Jurkat, Clone E6-1 (cell line): Measurements from ENCODE around the gene PFKP.

ENCODE experiments used
- DNase-seq: peaks from one replicate; pipeline ENCODE4 v3.0.0-alpha.2; 2011; ENCODE audit warnings: low read depth, low spot score
- H3K4me3 ChIP-seq: 2 replicates; pipeline ENCODE4 v1.5.1; 2011; ENCODE audit warnings: mild to moderate bottlenecking, low read length, control low read depth, moderate library complexity

PFKP gene

DNA sequence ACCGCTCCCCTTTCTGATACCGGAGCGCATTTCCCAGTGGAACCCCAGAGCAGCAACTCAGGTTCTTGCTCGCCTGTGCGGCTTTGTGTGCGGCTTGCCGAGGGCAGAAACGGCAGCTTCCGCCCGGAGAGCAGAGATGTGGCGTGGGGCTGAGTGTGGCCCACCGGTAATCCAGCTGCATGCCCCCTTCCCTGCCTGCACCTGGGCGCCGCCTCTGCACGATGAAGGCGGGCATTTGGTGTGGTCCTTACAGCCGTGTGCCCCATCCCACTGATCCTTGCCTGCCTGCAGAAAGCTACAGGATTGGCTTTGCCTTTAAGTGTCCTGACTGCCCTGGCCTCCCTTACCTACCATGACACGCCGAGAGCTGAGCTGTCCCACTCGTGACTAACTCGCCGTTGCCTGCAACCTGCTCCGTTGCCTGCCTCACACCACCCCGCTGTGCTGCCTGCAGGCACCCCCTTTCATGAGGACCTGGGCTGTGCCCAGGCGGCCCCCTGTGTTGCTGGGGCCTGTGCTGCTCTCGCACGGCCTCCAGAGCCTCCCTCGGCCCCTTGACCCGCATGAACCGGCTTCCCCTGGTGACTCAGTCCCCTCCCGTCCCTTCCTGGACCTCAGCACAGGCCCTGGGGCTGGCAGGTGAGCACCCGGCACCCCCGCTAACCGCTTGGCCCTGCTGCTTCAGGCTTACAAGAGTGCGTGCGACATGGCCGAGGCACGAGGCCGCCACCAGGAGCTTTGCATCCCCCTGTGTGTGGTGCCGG lies 57.2 kb downstream of the PFKP start:
- H3K4me3 ChIP-seq: no peak overlapping the region
- no peak for DNase-seq

DNA sequence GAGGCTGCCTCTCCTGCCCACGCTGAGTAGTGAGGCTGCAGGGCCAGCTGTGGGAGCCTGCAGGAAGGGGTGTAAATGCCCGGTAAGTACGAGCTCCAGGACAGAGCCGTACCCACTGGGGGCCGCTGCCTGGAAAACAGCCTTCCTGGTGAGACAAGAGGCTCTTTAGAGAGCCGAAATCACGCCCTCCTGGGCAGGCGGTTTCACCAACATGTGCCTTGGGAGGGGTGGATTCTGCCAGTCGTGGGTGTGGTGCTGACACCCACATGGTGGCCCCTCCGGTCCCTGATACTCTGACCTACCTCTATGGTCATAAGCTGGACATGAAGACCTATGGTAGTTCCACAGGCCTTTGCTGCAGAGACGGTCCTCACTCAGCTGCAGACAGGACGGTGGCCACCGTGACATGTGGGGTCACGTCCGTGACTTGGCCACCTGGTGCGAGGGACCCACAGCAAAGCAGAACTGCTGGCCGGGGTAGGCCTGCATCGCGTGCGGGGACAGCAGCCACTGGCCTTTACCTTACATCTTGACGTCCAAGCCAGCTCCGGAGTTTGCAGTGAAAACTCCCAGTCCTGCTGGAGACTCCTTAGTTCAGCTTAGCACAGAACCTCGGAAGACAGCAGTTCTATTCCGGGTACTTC lies 58.3 kb downstream of the PFKP start:
- H3K4me3 ChIP-seq: no peak overlapping the region
- DNase-seq: no peak

DNA sequence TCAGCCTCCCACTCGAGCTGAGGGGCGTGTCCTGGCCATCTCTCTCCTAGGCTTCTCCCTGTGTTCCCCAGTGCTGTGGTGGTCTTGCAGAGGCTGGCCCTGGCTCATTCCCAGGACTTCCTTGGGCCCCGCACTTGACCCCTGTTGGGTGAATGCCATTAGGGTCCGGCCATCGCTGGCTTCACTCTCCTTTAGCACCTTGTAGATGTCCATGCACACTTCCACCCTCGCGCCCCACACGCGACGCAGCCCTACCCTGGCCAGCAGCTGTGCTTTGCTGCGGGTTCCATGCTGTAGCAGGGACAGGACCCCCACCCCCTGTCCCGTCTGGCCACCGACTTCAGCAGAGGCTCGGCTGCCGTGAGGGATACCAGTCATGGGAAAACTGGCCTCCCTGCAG lies 58.9 kb downstream of the PFKP start:
- DNase-seq: no peak

DNA sequence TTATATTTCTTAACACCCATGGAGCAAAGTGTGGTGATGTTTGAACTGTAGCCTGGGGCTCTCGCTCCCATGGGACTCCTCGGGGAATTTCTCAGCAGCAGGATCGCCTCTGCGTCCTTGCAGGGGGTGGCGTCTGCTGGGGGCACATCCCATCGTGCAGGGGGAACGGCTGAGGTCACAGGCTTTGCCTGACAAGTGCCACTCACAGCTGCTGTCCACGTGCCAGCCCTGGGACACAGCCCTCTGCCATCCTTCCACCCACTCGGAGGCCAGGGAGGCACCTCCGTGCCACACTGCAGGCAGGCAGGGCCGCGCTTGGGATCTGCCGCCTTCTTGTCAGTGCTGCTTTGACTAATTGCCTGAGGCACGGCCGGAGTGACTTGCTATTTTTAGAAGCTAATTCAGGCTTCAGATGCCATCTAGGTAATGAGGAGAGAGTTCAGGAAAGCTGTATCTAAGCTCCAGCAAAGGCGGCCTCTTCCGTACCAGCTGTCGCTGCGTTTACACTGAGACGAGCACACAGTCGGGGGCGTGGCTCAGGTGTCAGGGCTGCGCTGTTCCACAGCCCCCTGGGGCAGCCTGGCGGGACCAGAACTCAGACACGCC lies 59.5 kb downstream of the PFKP start:
- H3K4me3 ChIP-seq: no peak overlapping the region
- DNase-seq: no peak

More for the DNA sequence above, 58.9 kb downstream of the PFKP start:
- no peak overlapping the region for H3K4me3 ChIP-seq

DNA sequence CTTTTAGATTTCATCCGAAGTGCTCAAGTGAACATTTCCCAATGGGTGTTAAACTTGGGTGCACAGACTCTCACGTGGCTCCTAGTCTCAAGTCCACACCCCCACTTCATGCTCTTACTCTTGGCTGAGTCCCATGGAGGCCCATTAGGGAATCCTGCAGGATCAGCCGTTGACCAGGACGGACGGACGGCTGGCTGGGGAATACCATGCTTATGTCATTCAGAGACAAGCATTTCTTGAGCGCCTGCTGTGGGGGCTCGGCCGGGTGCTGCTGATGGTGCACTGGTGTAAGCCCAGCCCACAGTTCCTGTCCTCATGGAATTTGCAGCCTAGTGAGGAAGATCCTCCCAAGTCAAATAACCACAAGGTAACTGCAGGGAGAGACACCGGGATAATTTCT lies 60.6 kb downstream of the PFKP start:
- DNase-seq: no peak
- no peak overlapping the region for H3K4me3 ChIP-seq

DNA sequence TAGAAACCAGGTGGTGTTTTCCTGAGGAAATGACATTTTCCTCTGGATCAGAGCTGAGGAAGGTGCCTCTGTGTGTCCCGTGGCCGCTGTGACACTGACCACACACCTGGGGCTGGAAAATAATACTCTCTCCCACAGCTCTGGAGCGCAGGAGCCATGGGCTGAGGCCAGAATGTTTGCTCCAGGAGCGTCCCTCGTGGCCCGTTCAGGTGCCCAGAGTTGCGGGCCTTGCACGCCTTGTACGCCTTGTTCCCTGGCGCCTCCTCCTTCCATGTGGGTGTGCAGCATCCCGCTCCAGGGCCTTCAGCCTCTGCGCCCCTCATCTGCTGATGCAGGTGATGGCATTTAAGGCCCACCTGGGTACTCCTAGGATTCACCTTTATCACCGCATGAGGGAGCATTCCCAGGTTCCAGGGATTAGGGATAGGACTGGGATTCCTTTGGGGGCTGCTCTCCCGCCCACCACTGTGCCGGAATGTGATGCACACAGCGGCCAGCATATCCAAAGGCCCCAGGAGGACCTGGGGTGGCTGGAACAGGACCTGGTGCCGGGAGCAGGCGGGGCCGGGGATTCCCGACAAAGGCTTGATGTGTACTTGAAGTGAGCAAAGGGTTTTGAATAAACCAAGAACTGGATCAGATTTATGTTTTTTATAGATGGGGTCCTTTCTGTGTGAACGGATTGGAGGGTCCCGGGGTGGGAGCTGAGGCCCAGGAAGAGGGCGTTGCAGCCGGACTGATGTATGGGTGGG lies 61.2 kb downstream of the PFKP start:
- no peak for DNase-seq
- no peak overlapping the region for H3K4me3 ChIP-seq

DNA sequence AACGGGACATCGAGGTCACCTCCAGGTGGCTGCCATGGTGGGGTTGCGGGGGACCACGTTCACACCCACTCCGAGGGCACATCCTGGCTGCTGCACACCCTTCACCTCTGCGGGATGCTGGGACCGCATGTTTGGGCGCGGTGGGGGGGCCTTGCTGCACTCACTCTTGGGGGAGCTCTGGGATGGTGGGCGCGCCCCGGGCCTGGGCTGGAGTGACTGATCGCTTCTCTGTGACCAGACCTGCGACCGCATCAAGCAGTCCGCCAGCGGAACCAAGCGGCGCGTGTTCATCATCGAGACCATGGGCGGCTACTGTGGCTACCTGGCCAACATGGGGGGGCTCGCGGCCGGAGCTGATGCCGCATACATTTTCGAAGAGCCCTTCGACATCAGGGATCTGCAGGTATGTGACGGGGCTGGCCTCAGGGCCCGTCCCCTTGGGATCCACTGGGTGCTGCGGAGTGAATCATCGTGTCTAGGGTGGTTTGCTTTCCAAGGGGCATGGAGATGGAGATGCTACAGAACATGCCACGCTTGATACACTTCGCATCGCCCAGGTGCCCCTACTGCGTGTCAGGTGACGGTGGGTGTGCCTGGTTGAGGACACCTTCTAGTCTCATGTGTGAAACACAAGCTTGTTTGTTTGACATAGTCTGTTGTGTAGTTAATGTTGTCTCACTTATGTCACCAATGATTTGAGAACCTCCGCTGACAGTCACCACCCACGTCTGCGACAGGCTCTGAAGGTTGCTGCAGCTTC lies 62.4 kb downstream of the PFKP start:
- H3K4me3 ChIP-seq: no peak overlapping the region

DNA sequence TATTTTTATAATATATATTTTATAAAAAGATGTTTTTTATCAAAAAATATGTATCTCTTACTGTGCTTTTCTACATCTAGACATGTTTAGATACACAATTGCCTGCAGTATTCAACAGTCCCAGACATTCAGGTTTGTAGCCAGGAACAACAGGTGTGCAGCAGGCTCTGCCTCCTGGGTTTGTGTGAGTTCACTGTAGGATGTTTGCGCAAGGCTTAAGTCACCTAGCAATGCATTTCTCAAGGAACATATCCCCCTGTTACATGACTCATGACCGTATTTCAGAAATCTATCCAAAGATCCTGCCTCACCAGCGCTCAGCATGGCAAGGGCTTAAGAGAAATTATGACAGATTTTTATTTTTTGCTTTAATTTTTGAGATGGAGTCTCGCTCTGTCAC lies 63.8 kb downstream of the PFKP start:
- no peak for DNase-seq

More for the DNA sequence above, 62.4 kb downstream of the PFKP start:
- DNase-seq: no peak

DNA sequence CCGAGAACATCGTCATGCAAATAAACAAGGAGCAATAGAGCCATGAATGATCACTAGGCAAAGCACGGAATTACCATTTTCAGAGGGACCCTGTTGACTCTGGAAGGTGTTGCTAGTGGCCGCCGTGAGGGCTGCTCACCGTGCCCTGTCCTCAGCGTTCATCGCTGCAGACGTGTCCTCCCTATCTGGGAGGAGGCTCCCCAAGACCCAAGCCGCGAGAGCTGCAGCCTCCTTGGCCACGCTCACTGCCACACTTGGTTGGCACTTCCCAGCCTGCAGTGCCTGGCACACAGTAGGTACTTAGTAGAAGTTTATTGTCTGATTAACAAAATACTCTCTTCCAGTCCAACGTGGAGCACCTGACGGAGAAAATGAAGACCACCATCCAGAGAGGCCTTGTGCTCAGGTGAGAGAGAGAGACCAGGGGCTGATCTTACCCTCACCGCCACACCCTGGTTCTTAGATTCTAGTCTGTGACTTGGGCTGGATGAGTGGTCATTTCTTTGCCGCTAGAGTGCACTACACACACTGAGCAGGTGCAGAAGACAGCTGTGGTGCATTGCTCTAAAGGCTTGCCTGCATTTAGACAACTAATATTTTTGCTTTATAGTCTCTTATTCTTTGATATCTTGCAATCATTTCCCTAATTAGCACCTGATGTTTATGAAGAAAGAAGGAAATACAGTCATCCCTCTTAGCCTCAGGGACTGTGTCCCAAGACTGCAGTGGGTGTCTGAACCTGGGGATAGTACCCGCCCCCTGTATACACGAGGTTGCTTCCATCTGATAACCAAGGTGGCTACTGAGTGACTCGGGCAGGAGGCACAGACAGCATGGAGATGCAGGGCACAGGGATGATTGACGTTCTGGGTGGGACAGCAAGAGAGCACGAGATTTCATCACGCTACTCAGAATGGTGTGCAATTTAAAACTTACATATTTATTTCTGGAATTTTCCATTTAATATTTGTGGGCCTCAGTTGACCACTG lies 65.0 kb downstream of the PFKP start:
- H3K4me3 ChIP-seq: no peak overlapping the region
- DNase-seq: no peak

More for the DNA sequence above, 63.8 kb downstream of the PFKP start:
- H3K4me3 ChIP-seq: no peak overlapping the region

DNA sequence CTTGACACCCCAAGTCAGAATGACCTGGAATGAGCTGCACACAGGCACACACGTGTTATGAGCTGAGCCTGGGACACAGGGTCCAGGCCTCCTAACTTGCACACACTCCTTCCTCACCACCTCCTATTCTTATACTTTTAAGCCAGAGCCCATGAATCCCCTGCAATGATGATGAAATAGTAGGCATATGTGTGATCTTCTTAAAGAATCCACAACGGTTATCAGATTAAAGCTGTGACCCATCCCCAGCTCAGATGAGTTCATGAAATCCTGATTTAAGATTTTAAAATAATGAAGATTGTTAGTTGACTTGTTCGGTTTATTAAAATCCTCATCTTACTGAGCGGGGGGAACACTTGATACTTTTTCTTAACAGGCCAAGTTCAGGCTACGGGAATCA lies 66.6 kb downstream of the PFKP start:
- H3K4me3 ChIP-seq: no peak overlapping the region
- DNase-seq: no peak

DNA sequence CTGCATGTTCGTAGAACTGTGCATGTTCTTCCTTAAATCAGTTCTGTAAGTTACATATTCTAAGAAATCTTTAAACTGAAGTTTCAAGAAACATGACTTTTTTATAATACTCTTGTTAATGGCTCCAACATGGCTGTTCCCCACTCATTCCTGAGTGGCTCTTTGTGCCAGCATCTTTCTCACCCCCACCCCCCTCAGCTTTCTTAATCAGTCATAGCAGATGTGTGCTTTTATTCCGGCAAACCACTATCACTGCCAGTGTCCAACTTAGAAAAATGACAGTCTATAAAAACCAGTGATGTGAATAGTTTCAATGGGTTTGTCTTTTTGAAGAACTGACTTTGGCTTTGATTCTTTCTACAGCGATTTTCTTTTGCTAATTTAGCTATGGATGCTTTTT lies 67.7 kb downstream of the PFKP start:
- no peak for DNase-seq
- H3K4me3 ChIP-seq: no peak overlapping the region

DNA sequence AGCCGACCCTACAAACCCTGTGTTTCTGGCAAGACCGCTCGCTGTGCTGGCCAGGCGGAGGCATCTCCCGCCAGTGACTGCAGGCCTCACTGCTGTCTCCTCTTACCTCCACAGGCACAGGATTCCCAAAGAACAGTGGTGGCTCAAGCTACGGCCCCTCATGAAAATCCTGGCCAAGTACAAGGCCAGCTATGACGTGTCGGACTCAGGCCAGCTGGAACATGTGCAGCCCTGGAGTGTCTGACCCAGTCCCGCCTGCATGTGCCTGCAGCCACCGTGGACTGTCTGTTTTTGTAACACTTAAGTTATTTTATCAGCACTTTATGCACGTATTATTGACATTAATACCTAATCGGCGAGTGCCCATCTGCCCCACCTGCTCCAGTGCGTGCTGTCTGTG lies 69.0 kb downstream of the PFKP start:
- no peak overlapping the region for H3K4me3 ChIP-seq
- DNase-seq: no peak

DNA sequence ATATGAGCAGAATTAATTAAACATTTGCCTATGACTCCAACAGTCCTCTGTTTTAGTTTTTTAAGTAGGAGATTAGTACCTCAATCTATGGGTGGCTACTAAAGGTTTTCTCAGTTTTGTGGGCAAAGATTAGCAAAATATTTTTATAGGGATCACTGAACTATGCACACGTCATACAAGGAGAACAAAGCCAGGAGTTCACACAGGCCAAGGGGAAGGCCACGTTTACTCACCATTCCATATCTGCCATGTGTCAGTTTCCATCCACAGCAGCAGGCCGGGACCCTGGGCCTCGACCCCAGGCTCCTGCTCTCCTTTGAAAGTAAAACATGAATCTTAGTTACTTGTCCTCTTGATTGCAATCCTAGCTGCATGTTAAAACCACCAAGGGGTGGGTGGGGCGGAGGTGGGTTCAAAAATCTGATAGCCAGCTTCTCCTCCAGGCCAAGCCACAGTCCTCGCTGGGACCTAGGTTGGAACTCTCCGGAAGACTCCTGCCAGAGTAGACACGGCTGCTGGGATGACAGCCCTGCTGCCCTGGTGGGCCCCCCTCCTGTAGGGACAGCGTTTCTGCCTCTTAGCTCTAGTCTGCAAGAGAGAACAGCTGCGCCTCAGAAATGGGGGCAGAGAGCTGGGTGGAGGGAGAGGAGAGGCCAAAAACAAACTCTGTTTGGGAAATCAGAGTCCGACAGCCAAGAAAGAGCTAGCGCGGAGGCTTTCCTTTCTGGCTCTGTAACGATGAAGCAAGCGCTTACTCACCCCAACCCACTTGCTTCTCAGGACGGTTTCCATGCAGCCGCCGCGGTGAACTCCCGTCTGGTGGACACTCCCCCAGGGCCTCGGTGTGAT lies 69.6 kb downstream of the PFKP start:
- no peak for DNase-seq

DNA sequence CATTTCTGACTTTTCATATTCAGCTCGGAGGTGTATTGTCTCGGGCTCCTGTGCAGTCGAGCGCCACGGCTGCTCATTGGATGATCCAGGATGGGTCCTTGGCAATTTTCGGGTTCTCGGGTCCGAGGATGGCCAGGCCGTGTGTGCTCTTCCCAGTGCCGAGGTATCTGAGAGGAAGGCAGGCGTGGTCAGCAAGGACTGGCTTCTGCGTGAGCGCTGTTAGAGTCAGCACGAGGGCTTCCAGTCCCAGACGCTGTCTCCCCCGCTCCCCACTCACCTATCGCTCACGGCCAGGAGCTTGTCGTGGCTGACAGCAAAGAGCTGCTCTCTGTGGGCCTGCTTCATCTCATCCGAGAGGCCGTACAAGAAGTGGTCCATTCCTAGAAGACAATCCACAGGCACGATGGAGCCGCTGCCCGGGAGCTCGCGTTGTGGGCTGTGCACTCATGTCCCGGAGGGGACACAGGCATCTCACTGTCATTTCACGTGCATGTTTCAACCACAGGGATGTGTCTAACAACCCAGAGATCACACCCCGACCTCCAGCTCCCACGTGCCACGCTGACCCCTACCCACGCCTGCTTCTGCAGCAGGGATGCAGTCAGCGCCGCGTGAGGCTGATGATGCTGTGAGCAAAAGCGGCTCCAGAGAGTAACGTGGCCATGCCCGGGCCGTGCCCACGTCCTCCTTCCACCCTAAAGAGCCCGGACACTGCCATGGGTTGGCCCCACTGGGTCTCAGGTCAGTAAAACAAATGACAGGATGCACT lies 70.8 kb downstream of the PFKP start:
- no peak for DNase-seq
- H3K4me3 ChIP-seq: no peak overlapping the region

More for the DNA sequence above, 69.6 kb downstream of the PFKP start:
- no peak overlapping the region for H3K4me3 ChIP-seq

DNA sequence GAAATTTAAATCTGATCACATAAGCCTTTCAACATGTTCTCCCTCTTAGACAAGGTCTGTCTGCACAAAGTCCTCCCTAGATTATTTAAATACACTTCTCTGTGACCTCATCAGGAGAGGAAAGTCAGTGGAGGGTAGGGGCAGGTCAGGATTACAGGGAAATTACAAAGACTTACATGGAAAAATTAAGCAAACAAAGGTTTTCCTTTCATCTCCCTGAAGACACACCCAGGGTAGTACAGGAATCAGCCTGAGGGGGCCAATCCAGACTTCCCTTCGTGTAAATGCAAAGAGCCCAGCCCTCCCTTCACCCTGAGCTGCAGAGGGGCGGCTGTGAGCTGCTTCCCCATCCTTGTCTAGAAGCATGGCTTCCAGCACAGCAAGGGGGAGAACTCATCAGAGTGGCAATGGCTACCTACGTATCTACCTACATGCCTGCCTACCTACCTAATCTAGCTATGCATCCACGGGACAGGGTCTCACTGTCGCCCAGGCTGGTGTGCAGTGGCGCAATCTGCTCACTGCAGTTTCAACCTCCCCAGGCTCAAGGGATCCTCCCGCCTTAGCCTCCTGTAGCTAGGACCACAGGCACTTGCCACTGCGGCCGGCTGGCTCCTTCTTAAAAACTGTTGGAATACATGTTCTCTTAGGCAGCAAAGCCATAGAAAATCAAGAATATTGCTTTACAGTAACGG lies 72.0 kb downstream of the PFKP start:
- H3K4me3 ChIP-seq: no peak overlapping the region
- no peak for DNase-seq

DNA sequence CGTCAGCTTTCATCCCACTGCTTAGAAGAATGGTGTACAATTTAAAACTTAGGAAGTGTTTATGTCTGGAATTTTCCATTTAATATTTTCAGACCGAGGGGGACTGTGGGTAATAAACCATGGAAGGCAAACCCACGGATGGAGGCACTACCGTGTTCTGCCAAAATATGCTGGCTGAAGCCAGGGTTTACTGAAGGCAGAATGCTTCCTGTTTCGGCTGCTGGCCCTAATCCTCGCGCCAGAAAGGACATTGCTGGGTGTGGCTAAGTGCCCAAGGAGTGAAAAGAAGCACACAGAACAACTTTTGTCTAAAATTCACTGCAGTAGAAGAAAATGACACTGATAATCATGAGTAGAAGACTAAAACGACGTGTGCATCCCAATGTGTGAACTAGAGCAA lies 72.9 kb downstream of the PFKP start:
- H3K4me3 ChIP-seq: no peak overlapping the region
- DNase-seq: no peak
